Activated effector memory CD4-positive, alpha-beta T cell treated with Interleukin-2 at 50 U/mL for 16 hours (primary cell): Measurements from ENCODE around the gene ADAM19.

Experiments used
- DNase-seq: peaks from one replicate; pipeline ENCODE4 v3.0.0-alpha.2; 2020

Gene ADAM19

DNA sequence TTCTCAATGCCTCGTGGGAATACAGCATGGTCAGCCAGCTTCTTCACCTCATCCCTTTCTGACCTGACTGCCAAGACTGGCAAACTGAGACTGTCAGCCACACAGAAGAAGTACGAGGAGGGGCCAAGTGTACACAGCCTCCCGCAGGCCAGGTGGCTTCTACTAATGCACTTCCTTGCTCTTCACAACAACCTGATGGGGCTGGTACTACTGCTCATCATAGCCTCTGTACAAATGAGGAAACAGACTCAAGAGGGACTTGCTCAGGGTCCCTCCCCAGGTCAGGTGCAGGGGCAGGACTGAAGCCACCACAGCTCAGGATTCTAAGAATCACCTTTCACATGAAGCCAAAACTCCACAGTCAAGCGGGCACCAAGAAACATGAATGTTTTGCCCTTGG is 94.3 kb downstream of the ADAM19 start:
- DNase-seq: no peak

DNA sequence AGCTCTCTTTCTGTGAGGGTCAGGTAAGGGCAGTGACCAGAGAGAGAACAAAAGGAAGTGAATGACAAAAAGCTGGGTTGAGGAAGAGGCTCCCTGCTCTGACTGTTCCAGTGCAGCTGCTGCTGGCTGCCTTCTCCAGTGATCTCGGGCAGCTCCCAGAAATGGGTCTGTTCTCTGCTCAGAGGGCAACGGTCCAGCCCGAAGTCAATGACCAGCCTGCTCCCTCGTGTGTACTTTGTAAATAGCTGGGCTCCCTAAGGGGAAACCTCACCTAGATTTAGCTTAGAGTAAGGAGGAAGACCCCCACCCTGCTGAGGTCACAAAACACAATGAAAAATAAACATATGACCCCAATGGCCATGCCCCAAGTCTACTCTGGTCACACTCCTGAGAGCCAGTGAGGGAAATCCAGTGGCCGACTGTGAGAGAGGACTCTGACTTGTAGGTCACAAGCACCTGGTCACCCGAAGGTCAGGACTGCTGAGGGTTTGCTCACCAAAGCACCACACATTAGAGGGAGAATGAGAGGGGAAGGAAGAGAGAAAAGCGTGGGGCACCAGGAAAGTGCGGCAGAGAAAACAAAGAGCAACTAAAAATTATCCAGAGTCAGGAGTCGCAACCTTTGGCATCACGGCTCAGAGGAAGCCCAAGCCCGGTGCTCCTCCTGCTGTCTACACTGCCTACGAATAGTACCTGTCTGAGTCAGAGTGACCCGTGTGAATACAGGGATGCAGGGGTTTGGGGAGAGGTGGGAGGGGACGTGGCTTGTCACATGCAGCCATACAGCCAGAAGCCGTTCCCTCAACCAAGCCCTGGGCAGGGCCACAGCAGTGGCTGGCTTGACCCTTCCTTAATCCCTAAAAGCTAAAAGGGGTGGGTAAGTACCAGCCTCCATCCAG is 95.7 kb downstream of the ADAM19 start:
- no peak for DNase-seq

- DNase-seq: no peak
Measured at GRCh38 chr5:157479166-157479565, 96.4 kb downstream of the ADAM19 start.

DNA sequence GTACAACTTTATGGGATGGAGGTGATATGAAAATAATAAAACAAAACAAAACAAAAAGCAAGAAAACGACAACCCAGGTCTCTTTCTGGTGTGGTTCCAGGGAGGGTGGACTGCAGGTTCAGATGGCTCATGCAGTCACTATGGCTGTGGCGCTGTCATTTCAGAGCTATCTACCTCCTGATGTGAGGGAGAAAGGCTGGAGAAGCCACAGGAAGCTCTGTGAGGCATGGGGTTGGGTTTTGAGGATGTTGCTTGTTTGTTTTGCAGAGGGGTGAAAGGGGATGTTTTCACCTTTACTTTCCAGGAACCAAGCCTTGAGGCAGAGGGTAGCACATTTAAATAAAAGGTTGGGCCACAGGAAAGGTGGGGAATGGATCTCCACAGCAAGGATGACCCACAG is 96.8 kb downstream of the ADAM19 start:
- DNase-seq: no peak

- no peak for DNase-seq
Measured at GRCh38 chr5:157477814-157478494, 97.6 kb downstream of the ADAM19 start.

- DNase-seq: no peak
Measured at GRCh38 chr5:157476702-157477408, 98.7 kb downstream of the ADAM19 start.

GRCh38 chr5:157475432-157475831 is 100.1 kb downstream of the ADAM19 start:
- DNase-seq: no peak

- no peak for DNase-seq
Measured at GRCh38 chr5:157473383-157474320, 101.9 kb downstream of the ADAM19 start.

DNA sequence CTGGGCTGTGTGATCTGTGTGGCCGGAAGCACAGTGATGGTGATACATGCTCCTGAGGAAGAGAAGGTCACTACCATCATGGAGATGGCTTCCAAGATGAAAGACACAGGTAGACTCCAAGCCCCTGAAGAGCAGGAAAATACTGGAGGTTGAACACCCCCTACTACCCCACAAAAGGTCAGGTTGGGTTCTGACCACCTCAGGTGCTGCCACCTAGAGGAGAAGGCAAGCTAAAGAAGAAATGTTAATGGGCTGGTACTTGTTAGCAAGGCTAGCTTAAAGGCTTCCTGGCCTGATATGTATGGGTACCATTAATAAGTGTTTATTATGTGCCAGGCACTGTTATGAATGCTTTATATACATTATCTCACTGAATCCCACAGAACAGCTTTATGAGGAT is 103.9 kb downstream of the ADAM19 start:
- DNase-seq: no peak

GRCh38 chr5:157470631-157471030 is 104.9 kb downstream of the ADAM19 start:
- no peak for DNase-seq

DNA sequence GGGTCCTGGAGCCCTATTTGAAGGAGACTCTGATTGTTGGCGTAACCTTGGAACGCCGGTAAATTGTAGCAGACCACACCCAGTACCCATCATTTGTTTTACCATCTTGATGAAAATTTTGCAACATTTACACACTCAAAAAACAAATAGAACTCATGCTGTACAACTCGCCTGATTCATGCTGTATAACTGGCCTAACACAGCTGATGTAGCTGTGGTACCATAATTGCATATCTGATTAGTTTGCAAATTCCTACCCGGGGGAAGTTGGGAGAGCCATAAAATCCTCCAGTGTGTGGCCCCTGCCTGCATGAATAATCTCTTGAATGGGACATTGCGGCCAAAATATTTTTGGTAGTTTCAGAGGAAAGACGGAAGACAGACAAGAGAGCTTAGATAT is 105.9 kb downstream of the ADAM19 start:
- DNase-seq: no peak

GRCh38 chr5:157469073-157469472 is 106.5 kb downstream of the ADAM19 start:
- DNase-seq: no peak

GRCh38 chr5:157468293-157468965 is 107.1 kb downstream of the ADAM19 start:
- no peak for DNase-seq

- DNase-seq: peak; percentile 19
Measured at GRCh38 chr5:157464519-157465171, 110.9 kb downstream of the ADAM19 start.

GRCh38 chr5:157463621-157464518 is 111.7 kb downstream of the ADAM19 start:
- DNase-seq: no peak

GRCh38 chr5:157463081-157463480 is 112.5 kb downstream of the ADAM19 start:
- no peak for DNase-seq

DNA sequence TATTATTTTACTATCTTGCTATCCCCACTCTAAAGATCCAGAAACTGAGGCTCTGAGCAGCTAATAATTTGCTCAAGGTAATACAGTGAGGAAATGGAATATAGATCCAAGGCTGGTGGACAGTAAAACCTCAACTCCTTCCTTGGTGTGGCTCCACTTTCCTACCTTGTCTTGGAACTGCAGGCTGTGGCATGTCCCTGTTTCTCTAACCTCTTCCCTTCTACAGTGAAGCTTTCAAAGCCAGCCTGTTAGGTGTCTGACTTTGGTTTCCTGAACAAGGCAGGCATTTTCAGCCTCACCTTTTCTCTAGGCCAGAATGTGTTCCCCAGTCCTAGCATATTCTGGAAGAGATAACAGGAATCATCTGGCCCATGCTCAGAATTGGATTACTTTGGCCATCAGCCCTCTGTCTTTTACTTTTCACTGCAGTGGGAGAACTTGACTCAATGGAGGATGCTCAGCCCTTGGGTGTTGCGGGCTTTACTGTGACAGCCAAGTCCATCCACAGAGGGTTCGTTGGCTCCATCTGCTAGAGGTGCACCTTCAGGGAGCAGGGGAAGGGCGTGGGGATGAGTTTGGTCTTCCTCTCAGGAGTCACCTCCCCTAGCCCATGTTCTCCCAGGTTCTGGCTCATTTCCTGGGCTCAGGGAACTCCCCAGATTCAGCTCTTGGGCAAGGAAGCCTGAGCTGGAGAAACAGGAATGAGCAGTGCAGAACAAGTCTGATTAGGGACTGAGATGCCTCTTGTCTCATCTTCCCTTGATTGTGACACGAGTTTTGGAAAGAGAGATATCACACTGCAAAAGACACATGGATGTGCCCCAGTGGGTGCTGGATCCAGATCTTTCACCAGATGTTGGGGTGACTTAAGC is 114.4 kb downstream of the ADAM19 start:
- no peak for DNase-seq

DNA sequence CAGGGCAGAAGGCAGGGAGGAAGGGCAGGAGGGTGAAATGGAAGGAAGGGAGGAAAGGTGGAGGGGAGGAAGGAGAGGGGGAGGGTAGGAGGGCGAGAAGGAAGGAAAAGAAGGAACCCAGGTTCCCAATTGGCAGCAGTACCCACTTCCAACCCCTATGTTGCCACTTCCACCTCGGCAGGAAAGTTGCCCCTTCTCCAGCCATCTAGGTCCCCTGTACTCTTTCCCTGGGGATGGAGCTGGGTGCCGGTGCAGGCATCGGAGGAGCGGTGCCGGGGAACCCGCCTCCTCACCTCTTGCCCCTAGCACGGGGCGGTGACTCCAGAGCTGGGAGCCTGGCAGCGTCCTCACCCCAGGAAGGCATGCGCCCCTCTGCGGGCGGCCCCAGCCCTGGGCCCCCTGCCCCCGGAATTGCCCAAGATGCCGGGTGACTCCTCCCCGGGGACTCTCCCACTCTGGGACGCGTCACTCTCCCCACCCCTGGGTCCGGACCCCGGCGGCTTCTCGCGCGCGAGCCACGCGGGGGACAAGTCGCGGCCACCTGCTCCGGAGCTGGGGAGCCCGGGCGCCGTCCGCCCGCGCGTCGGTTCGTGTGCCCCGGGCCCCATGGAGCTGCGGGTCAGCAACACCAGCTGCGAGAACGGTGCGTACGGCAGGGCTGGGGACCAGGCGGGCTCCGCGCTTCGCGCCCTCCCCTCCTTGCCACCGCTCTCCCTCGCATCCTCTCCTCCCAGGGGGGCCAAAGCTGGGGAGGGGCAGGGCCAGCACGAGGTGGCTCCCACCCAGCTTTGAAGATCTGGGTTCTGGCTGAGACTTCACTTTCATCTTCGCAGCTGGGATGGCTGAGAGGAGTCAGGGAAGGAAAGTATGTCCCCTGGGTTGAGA is 115.6 kb downstream of the ADAM19 start, which contains the start of gene NIPAL4:
Gene NIPAL4 (plus strand): TSS at position 499 of the 885 bp plus-strand sequence. CDS start 108 bp downstream, at position 607.
- no peak for DNase-seq
